ENCODE data around the gene HOXA13. TPM values are rescaled to one million over a fixed set of nuclear protein-coding genes. Genes with fewer than 3 reads are reported as not detected.

Gene HOXA13
- total RNA-seq, 1 donor: 1.3 TPM

DNA sequence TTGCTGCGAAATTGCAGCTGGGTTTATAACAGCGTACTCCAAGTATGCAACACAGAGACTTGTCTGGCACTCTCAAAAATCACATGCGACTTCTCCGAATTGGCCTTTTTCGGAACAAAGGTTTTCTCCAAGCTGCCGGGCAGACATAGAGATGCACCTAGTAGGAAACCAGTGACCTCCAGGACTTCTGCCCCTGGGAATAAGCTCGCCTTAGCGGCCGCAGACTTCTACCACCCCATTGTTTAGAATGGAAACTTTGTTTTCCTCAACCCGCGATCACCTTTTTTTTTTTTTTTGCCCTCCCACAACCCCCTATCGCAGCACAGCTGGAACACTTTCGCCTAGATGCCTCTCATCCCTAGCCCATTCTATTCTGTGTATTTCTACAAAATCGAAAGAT is 20.9 kb downstream of the HOXA13 start:
- peak overlapping the region; percentile 67 for H3K4me3 ChIP-seq (ENCODE audit: low read depth, low read length)
- TF ChIP-seq, protein P1, sequence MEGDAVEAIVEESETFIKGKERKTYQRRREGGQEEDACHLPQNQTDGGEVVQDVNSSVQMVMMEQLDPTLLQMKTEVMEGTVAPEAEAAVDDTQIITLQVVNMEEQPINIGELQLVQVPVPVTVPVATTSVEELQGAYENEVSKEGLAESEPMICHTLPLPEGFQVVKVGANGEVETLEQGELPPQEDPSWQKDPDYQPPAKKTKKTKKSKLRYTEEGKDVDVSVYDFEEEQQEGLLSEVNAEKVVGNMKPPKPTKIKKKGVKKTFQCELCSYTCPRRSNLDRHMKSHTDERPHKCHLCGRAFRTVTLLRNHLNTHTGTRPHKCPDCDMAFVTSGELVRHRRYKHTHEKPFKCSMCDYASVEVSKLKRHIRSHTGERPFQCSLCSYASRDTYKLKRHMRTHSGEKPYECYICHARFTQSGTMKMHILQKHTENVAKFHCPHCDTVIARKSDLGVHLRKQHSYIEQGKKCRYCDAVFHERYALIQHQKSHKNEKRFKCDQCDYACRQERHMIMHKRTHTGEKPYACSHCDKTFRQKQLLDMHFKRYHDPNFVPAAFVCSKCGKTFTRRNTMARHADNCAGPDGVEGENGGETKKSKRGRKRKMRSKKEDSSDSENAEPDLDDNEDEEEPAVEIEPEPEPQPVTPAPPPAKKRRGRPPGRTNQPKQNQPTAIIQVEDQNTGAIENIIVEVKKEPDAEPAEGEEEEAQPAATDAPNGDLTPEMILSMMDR (IDR thresholded peaks at IDR 0.05; ENCODE audit: insufficient read depth, low read depth, low read length): no peak
- DNase-seq (ENCODE audit: low read depth): peak; percentile 54

DNA sequence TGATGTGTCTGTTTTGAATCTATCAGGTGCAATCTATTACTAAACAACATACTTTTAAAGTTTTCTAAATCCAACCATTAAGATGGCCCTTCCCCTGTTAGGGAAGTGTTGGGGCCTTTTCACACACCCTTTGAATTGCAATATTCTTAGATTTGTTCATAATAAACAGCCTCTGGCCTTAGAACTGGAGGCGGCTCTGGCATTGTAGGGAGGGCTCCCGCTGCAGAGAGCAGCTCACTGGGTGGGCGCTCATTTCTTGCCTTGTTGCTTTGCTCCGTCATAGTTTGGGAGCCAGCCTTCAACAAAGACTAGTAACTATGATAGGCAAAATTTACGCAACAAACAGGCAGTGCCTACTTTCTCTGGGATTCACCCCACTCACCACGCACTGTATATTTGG is 21.5 kb downstream of the HOXA13 start:
- TF ChIP-seq, protein P1 (IDR thresholded peaks at IDR 0.05; ENCODE audit: insufficient read depth, low read depth, low read length): no peak
- peak overlapping the region; percentile 67 for H3K4me3 ChIP-seq (ENCODE audit: low read depth, low read length)
- DNase-seq (ENCODE audit: low read depth): peak; percentile 88

- peak; percentile 65 for DNase-seq (ENCODE audit: low read depth)
- TF ChIP-seq, protein P1 (IDR thresholded peaks at IDR 0.05; ENCODE audit: insufficient read depth, low read depth, low read length): no peak
- H3K4me3 ChIP-seq (ENCODE audit: low read depth, low read length): peak overlapping the region; percentile 67
These were observed 22.0 kb downstream of the HOXA13 start for GRCh38 chr7:27177795-27178320.

DNA sequence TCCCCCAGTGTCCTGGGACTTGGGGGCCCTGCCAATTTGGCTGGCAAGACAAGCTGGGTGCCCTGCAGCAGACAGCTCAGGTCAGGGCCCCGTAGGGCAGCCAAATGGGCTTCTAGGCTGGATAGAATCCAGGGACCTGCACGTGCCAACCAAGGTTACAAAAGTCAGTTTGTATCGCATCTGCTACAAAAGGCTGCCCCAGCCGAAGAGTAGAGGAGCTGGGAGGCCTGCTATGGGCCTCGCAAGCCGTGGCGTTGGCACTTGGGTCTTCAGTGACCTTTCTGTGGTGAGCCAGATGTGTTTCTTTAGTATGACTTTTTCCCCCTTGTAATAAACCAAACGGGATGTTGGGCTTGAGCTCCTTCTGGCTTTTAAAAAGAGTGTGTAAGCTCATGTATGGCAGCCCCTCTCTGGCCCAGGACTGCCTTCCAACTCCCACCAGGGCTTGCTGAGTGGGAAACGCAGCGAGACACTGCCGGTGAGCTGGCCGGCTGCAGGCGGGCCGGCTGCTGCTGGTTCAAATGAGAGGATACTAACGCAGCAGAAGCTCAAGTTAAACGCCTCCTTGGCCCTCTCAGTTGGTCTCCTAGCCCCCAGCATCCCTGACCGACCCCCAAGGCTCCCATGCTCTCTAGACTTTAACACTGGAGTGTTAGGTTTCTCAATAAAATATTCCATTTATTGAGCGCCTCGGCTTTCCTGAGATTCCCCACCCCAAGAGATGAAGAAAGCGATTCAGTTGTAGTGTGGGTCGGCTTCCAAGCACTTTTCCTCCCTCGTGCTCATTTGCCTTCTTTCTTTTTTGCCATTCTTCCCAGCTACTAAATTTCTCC is 22.7 kb downstream of the HOXA13 start:
- TF ChIP-seq, protein P1 (IDR thresholded peaks at IDR 0.05; ENCODE audit: insufficient read depth, low read depth, low read length): no peak
- DNase-seq (ENCODE audit: low read depth): peak; percentile 71
- peak overlapping the region; percentile 67 for H3K4me3 ChIP-seq (ENCODE audit: low read depth, low read length)

DNA sequence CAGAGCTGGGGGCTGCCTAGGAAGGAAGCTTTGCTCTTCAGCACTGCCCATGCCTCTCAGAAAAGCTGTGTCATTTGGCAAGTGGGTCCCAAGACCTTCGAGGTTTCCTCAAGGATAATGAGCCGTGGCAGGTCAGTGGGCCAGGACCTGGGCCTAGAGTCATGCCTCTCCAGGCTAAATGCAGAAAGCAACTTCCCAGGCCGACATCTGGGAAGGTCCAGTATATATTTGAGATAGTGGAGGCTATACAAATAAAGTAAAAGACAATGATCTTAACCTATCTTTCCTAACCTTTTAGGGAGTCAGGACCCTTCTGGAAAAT is 23.4 kb downstream of the HOXA13 start:
- no peak for DNase-seq (ENCODE audit: low read depth)
- TF ChIP-seq, protein P1 (IDR thresholded peaks at IDR 0.05; ENCODE audit: insufficient read depth, low read depth, low read length): no peak
- H3K4me3 ChIP-seq (ENCODE audit: low read depth, low read length): peak overlapping the region; percentile 67

GRCh38 chr7:27175626-27176523 is 24.0 kb downstream of the HOXA13 start:
- DNase-seq (ENCODE audit: low read depth): peak; percentile 67

More at GRCh38 chr7:27175626-27176523, 24.0 kb downstream of the HOXA13 start:
- TF ChIP-seq, protein P1 (IDR thresholded peaks at IDR 0.05; ENCODE audit: insufficient read depth, low read depth, low read length): no peak
- peak overlapping the region; percentile 67 for H3K4me3 ChIP-seq (ENCODE audit: low read depth, low read length)
